EL (cell line): ENCODE results near the gene TFAP2B.

Source experiments
- DNase-seq: peaks from one replicate; pipeline ENCODE4 v3.0.0-alpha.2; 2016

The TFAP2B gene

GRCh38 chr6:50818673-50819072, at the start of gene TFAP2B:
Gene TFAP2B (plus strand): TSS chr6:50818871. CDS start chr6:50818892, 21 bp downstream.
- no peak for DNase-seq

DNA sequence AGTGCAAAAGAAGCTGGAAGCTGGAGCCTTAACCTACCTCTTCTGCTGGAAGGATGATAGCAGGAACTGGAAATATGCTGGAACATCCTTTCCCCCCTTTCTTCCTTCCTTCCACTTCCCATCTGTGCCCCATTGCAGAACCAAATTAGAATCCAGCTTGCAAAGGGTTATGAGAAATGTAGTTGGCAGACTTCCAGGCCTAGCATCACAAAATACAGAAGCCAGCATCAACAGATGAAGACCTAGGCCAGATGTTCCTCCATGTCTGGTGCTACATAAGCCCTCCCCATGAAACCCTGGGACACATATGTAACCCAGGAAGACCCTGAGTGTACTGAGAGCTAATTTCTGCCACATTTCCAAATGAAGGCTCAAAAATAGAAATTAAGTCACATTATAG, 40.0 kb upstream of the TFAP2B start:
- DNase-seq: no peak

GRCh38 chr6:50780382-50780781, 38.3 kb upstream of the TFAP2B start:
- DNase-seq: no peak

DNA sequence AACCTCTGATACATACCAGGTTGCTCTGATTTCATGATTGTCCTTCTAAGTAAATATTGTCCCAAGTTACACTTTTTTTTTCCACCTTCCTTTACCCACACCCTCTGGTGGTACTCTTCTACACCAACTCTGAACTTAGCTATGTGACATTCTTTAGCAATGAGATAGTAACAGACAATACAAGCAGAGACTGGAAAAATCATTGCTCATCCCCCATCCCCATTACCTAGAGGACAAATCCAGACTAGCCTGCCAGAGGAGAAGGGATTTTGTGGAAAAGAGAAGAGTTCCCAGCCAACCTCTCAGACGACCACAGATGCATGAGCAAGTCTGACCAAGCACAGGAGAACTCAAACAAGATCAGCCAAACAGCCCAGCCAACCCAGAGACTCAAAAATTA, 32.8 kb upstream of the TFAP2B start:
- DNase-seq: no peak

- peak; percentile 26 for DNase-seq
Measured at GRCh38 chr6:50791900-50792508, 26.7 kb upstream of the TFAP2B start.

DNA sequence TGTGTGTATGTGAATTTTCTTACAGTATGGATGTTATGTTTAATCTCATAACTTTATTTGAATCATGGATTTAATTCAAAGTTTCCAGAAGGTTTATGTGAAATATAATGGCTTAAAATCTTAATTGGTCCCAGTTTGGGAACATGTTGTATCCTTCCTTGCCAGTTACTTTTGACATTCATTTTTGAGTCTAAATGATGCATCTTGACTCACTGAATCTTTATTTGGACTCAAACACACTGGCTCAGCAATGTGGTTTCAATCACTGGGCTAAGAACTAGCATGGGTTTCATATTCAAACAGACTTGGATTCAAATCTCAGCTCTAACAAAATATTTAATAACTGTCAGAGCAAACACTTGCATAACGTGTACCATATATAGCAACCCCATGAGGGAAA, 25.9 kb upstream of the TFAP2B start:
- DNase-seq: no peak

DNA sequence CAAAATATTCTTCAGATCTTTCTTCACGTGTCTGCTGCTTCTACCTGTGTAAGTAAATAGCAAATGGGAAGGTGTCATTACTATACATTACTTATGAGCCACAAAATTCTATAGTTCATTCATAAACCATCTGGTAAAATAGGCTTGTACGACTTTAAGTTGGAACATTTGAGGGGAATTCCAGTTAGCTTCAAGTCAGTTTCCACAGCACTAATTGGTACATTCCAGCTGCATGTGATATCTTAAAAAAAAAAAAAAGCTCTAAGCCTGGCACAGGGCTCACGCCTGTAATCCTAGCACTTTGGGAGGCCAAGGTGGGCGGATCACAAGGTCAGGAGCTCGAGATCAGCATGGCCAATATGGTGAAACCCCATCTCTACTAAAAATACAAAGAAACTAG, 23.1 kb upstream of the TFAP2B start:
- no peak for DNase-seq

DNA sequence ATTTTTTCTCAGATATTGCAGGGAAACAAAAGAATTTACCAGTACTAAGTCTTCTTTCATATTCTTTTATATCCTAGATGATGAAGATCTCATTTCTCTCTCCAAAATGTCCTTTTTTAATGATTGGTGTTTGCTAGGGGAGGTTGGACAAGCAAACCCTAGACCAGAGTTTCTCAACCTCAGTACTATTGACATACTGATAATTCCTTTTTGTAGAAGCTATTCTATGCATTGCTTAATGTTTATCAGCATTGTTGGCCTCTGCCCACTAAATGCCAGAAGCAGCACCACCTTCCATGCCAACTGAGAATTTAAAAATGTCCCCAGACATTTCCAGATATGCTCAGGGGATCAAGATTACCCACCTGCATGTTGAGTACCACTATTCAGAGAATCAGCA, 14.4 kb upstream of the TFAP2B start:
- DNase-seq: no peak

DNA sequence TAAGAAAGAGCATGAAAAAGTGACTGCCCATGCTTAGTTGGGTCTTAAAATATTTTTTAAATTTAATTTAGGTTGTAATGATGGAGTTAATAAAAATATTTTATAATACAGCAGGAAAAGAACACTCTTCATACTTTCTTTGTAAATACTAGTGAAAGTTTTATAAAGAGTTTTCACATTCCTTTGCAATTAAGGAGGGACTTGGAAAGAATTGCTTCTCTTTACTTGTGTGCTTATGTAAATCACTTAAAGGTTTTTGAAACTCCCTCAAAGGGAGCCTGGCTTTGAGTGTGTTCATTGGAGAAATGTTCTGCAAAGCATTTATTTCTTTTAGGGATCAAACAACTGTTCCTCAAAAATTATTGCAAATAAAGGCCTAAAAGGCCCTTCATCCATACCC, 11.6 kb upstream of the TFAP2B start:
- no peak for DNase-seq

- peak; percentile 0 for DNase-seq
Measured at GRCh38 chr6:50815436-50816114, 3.1 kb upstream of the TFAP2B start.

- peak; percentile 63 for DNase-seq
Measured at GRCh38 chr6:50816115-50816675, 2.5 kb upstream of the TFAP2B start.

DNA sequence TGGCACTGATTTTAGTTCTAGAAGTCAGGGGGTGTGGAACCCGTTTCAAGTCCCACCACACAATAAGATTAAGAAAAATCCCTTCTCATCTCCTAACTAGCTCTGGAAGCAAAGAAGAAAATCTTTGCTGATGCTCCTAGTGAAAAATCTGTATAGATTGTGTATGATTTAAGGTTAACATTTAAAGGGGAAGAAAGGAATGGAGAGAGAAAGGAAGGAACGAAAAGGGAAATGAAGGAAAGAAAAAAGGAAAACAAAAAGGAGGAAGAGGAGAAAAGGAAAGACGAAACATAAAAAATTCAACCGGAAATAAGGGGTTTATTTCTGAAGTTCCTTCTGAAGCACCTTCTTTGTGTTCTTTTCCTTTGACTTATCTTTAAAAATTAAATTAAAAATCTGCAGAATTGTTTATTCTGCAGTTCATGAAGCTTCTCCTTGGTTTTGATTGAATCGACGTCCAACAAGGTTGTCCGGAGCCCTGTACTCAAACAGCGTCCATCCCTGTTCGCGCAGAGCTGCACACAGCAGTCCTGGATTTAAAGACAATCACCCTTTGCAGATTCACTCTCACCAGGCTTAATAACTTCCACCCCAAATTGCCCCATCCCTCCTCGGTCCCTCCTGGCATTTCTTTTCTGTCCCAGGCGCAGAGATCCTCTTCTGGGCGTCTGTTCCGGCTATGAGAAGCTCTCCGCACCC, 1.6 kb upstream of the TFAP2B start:
- no peak for DNase-seq

DNA sequence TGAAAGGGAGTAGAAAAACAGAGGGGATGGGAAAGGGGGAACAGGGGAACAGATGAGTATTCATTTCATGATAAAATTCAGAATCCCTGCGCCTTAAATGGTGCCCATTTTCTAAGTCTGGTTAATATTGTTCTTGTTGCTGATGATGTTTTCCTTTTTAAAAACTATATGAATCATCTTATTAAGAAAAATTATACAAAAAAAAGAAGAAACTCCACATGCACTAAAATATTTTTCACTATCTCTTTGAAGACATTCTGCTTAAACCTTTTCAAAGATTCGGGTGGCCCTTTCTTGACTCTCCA, 1.1 kb upstream of the TFAP2B start:
- no peak for DNase-seq

DNA sequence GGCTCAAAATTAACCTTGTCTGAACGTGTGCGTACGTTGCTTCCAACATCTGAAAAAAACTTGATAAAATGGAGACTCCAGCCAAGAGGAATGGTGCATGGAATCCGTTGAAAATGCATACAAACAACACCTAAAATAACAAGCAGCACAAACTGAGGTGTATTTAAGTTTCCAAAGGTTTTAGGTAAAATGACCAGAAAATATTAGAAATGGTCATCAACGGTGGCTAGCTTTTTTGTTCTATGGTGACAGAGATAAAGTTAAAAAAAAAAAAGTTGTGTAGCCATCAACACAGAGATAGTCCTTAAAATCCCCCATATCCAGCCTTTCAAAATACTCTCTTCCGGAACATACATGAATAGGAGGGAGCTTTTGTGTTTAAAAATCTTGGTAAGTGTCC, 651 bp upstream of the TFAP2B start:
- DNase-seq: no peak

- no peak for DNase-seq
Measured at GRCh38 chr6:50819466-50819903, 814 bp downstream of the TFAP2B start.

DNA sequence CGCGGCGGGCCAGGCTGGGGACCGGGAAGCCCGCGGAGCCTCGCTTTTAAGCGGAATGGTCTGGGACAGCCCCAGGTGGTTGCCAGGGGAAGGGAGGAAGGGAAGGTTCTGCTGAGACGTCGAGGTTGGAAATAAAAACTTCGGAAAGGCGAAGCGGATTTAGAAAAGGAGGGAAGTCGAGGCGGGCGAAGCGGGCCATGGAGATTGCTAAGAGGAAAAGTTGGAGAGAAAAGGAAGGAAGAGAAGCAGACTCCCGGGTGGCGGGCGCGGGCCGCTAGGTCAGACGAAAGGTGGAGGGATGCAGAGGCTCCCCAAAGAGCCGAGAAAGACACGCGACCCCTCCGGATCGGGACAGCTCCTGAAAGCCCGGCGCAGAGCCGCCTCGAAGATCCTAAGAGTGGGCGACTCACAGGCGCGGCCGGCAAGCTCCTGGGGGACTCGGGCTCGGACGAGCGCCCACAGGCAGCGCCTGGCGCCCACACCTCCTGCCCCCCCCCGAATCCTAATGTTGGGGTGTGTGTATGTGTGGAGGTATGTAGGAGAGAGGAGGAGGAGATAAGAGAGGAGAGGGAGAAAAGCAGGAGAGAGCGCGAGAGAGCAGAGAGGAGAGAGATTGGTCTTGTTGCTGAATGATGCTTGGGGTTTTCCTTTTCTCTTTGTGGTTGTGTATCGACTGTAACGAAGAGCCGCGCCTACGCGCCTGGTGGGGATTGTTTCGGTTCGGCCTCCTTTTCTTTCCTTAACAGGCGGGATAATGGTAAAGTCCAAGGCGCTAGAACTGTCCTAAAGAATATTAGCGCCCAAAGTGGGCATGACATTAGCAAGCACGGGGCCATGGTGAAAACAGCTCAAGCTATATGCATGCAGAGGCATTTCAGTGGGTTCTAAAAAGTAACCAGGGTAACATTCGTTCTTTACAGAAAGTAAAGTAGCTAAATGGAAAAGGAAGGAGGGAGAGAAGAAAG, 1.5 kb downstream of the TFAP2B start:
- no peak for DNase-seq

GRCh38 chr6:50820869-50821264, 2.2 kb downstream of the TFAP2B start:
- no peak for DNase-seq

DNA sequence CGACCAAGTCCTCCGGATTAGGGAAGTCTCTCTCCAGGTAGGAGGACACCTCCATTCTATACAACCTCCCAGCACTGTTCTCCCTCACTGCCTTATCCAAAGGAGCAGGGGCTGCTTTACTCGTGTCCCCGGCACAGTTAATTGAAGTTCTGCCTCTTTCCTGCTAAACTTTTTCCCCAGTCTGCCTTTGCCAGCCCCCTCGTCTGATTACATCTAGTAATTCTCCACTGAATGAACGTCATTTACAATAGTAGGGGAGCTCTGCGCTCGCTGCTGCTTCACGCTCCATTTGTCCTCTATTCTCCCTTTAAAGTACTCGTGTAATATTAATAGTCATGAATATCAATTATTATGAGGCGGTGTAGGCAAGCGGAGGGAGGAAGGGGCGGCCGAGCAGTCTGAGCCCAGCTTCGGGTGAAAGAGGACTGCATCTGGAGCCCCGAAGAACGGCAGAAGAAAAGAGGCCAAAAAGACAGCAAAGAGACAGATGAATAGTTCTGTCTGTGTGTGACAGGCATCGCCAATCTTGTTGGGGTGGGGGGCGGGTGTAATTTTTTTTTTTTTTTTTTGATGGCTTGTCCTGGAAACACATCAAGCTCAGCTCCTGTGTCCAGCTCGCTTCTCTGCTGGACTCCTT, 2.9 kb downstream of the TFAP2B start:
- no peak for DNase-seq

DNA sequence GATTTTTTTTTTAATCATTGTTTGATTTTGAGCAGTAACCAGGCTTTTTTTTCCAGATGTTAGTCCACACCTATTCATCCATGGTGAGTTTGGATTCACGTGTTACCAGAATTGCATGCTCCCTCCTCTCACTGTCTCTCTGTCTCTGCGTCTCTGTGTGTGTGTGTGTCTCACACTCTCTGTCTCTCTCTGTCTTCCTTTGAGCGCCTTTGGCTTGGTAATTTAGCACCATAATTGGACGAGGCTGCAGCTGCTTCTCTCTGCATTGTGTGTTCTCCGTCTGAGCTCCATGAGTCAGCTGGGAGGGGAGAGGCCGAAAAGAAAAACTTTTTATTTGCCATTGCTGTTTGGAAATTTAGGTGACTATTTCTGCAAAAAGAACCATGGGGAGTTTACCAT, 3.4 kb downstream of the TFAP2B start:
- no peak for DNase-seq

DNA sequence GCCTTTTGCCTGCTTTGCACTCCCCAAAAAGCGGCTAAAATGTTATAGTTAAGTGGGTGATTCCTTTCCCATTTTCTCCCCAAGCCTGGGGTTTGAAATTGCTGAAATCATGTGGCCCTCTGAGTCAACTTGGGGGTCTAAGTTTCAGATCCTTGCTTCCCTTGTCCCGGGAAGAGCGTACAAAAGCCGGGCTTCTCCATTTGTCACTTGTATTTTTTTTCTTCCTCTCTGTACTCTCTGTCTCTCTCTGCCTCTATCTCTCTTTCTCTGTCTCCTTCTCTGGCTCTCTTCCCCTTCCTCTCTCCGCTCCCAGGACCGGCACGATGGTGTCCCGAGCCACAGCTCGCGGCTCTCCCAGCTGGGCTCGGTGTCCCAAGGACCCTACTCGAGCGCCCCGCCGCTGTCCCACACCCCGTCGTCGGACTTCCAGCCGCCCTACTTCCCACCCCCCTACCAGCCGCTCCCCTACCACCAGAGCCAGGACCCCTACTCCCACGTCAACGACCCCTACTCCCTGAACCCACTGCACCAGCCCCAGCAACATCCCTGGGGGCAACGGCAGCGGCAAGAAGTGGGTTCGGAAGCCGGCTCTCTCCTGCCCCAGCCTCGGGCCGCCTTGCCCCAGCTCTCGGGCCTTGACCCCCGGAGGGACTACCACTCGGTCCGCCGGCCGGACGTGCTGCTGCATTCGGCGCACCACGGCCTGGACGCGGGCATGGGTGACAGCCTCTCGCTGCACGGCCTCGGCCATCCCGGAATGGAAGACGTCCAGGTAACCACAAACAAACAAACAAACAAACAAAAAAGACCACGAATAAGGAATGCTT, 4.6 kb downstream of the TFAP2B start:
- no peak for DNase-seq

DNA sequence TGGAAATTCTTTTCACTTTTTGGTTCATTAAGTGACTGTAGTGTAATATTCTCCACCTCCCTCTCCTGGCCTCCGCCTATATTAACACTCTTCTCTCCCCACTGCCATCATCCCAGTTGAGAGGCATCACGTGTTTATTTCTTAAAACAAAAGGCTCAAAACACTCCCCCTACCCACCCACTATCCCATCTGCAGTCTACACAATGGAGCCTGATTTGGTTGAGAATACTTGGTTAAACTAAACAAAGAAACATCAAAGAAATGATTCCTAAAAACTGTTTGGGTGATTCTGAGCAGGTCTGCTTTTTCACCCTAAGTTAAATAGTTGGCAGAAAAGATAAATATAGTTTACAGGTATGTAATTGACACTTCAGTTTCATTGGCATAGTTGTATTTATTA, 5.9 kb downstream of the TFAP2B start:
- no peak for DNase-seq
